B cell (primary cell): ENCODE results near the gene GIMAP1. TPM values are rescaled to one million over a fixed set of nuclear protein-coding genes. Genes with fewer than 3 reads are reported as not detected.
"Not testable (repeated sequence)": the region's sequence is repeated elsewhere in the genome, so short reads cannot be mapped to it uniquely, and the experiment has no call there.

Source experiments
- ATAC-seq: fragments of 200-7000 bp; cut with Tn5 transposase; one replicate; pipeline ENCODE4 v1.10.0; 2021; ENCODE audit warnings: low read depth, mild to moderate bottlenecking, moderate number of reproducible peaks, moderate library complexity
- CTCF ChIA-PET: fragments of 350-600 bp; sonication (Branson Sonifier 250); formaldehyde crosslinking; loops from one replicate; lab custom pipeline; 2021; ENCODE audit warnings: antibody characterized with exemption, inconsistent platforms; lab: Charles Lee
- POLR2A ChIA-PET: fragments of 350-600 bp; sonication (Branson Sonifier 250); formaldehyde crosslinking; loops from one replicate; lab custom pipeline; 2021; ENCODE audit warnings: antibody characterized with exemption; lab: Charles Lee
- DNase-seq: peaks from one replicate; pipeline ENCODE4 v3.0.0; 2013
- H2AFZ ChIP-seq: 2 replicates; pipeline ENCODE4 v1.6.1; 2012; ENCODE audit warnings: mild to moderate bottlenecking, low read depth, low read length; ENCODE audit not compliant: insufficient read depth, poor library complexity, severe bottlenecking
- H3K27ac ChIP-seq, 2 donors: 1 replicate in 1 of 2; 2 replicates in 1 of 2; pipeline ENCODE4 v1.5.1; 2012 to 2013; ENCODE audit warnings: low read length in 2 of 2, mild to moderate bottlenecking in 2 of 2, moderate library complexity in 1 of 2
- H3K27me3 ChIP-seq, 4 experiments: fragments of 200-600 bp in 1 of 4; sonication (generic) in 1 of 4; replicated peaks in 1 of 4; 1 replicate in 2 of 4; 2 replicates in 2 of 4; pipeline versions ENCODE4 v1.6.1 to v1.7.0; 2013 to 2016; ENCODE audit warnings: low read length in 3 of 4, mild to moderate bottlenecking in 2 of 4, mixed read lengths in 1 of 4, moderate library complexity in 1 of 4; ENCODE audit not compliant: insufficient read depth in 4 of 4, control insufficient read depth in 3 of 4; ENCODE audit errors: control extremely low read depth in 1 of 4
- H3K36me3 ChIP-seq, 2 experiments: replicated peaks in 1 of 2; 1 replicate in 1 of 2; 2 replicates in 1 of 2; pipeline versions ENCODE4 v1.6.1 to v1.7.1; 2013; ENCODE audit warnings: low read length in 1 of 2; ENCODE audit not compliant: insufficient read depth in 2 of 2, control insufficient read depth in 1 of 2; ENCODE audit errors: control extremely low read depth in 1 of 2, extremely low read depth in 1 of 2
- H3K4me1 ChIP-seq, 2 donors: fragments of 200-600 bp in 1 of 2; sonication (generic) in 1 of 2; 1 replicate in 1 of 2; 2 replicates in 1 of 2; pipeline versions ENCODE4 v1.5.1 to v1.6.1; 2013 to 2017; ENCODE audit warnings: low read length in 2 of 2; ENCODE audit not compliant: control insufficient read depth in 2 of 2, insufficient read depth in 2 of 2
- H3K4me2 ChIP-seq: replicated peaks from 2 replicates; pipeline ENCODE3; 2012; ENCODE audit warnings: mild to moderate bottlenecking, low read depth, low read length; ENCODE audit not compliant: poor library complexity, severe bottlenecking
- H3K4me3 ChIP-seq, 5 experiments: fragments of 200-600 bp in 1 of 5; sonication (generic) in 1 of 5; 1 replicate in 3 of 5; 2 replicates in 2 of 5; pipeline versions ENCODE4 v1.5.1 to v1.7.0; 2011 to 2016; ENCODE audit warnings: low read length in 4 of 5, mild to moderate bottlenecking in 4 of 5, low read depth in 2 of 5, control low read depth in 1 of 5, moderate library complexity in 1 of 5; ENCODE audit not compliant: insufficient read depth in 1 of 5; ENCODE audit errors: control extremely low read depth in 1 of 5, extremely low read depth in 1 of 5
- H3K79me2 ChIP-seq: fragments of 200-600 bp; sonication (generic); one replicate; pipeline ENCODE4 v1.6.0; 2016; ENCODE audit warnings: low read length; ENCODE audit not compliant: control insufficient read depth, insufficient read depth
- H3K9ac ChIP-seq: fragments of 200-600 bp; sonication (generic); 2 replicates; pipeline ENCODE4 v1.6.1; 2017; ENCODE audit warnings: mild to moderate bottlenecking, low read length, moderate library complexity
- H3K9me3 ChIP-seq, 3 donors: one replicate each; pipeline versions ENCODE4 v1.6.1 to v1.7.1; 2013; ENCODE audit warnings: low read length in 2 of 3; ENCODE audit not compliant: control insufficient read depth in 2 of 3, insufficient read depth in 1 of 3; ENCODE audit errors: control extremely low read depth in 1 of 3
- H4K20me1 ChIP-seq: 2 replicates; pipeline ENCODE4 v1.6.0; 2012; ENCODE audit warnings: mild to moderate bottlenecking, low read length; ENCODE audit not compliant: insufficient read depth, control insufficient read depth, poor library complexity, severe bottlenecking
- H3K27ac Mint-ChIP-seq: one replicate; pipeline ENCODE4 v1.8.0; 2021; ENCODE audit warnings: mixed read lengths
- H3K27me3 Mint-ChIP-seq: one replicate; pipeline ENCODE4 v1.8.0; 2021; ENCODE audit warnings: mixed read lengths
- H3K4me1 Mint-ChIP-seq: one replicate; pipeline ENCODE4 v1.8.0; 2021; ENCODE audit warnings: mixed read lengths
- H3K4me3 Mint-ChIP-seq: one replicate; pipeline ENCODE4 v1.8.0; 2021; ENCODE audit warnings: mixed read lengths
- H3K9me3 Mint-ChIP-seq: one replicate; pipeline ENCODE4 v1.8.0; 2022; ENCODE audit warnings: mixed read lengths; ENCODE audit not compliant: insufficient read depth
- EZH2 ChIP-seq: IDR thresholded peaks from 2 replicates; pipeline ENCODE4 v1.6.1; 2012; ENCODE audit warnings: borderline replicate concordance, low read depth, mild to moderate bottlenecking, moderate library complexity, low read length; ENCODE audit not compliant: insufficient read depth, poor library complexity, severe bottlenecking
- WGBS: methylation state at CpG from one replicate; pipeline ENCODE4 v1.1.5; 2013; ENCODE audit warnings: missing lambda C conversion rate; ENCODE audit not compliant: insufficient coverage; 5-methylcytosine and 5-hydroxymethylcytosine counted together
- intact Hi-C: fragments of 100-400 bp; cut with micrococcal nuclease; formaldehyde crosslinking; loops from one replicate; pipeline ENCODE4 v1.10.0; 2022
- polyA plus RNA-seq: library from polyadenylated mRNA; depleted of rRNA; stranded (reverse); fragments of >200 nt; gene quantifications from 2 replicates; pipeline ENCODE4 v1.2.3, GENCODE V29; 2012
- total RNA-seq, 2 donors: library from RNA; stranded (reverse); fragments of 120-200 nt in 1 of 2; gene quantifications; 1 replicate in 1 of 2; 2 replicates in 1 of 2; pipeline versions ENCODE4 v1.2.3 to v1.2.4, GENCODE V29; 2013 to 2022

The GIMAP1 gene
- total and polyA plus RNA-seq, 2 donors (not counting 1 experiment from before 2014, with no cell fraction given) = 0.30 to 0.63 TPM

DNA sequence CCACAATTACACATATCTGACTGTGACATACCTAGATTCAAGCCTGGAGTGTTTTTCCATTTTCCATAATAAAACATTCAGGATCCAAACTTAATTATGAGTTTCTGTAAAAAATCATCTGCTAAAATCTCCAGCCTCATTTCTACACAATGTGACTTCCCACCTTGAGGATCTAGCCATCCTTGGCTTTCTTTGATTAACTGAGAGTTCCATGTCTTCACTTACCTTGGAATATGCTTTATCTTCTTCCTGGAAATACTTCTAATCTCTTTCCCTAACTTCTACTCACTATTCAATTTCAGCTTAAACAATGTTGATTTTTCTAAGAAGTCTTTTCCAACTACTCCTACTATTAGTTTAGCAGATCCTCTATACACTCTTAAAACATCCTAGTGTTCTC lies 47.4 kb upstream of the GIMAP1 start:
- Histone ChIP-seq H3K4me1 (peaks cover 4 to 14% of the 10 kb centered on the region in 2 donors), H4K20me1 (no peaks in the 10 kb centered on the region), H3K9me3 (no peaks in the 10 kb centered on the region), H3K27me3 (no peaks in the 10 kb centered on the region), H3K27ac (no peak overlapping the region), H3K4me3 (no peak overlapping the region), H3K79me2 (no peaks in the 10 kb centered on the region), H3K9ac (no peak overlapping the region), H3K4me2 (no peak overlapping the region), H3K36me3 (no peaks in the 10 kb centered on the region), H2AFZ (no peak overlapping the region)
- CTCF ChIA-PET = no interaction called here
- Mint-ChIP-seq H3K4me1 (peaks cover 10% of the 10 kb centered on the region), H3K9me3 (peaks cover 3% of the 10 kb centered on the region), H3K27me3 (peaks cover 4% of the 10 kb centered on the region), H3K4me3 (no peak overlapping the region), H3K27ac (no peak overlapping the region)
- DNase-seq (no peak), ATAC-seq (no peak)
- intact Hi-C loops = no loop called here
- TF ChIP-seq EZH2 = no peak
- POLR2A ChIA-PET = no interaction called here

DNA sequence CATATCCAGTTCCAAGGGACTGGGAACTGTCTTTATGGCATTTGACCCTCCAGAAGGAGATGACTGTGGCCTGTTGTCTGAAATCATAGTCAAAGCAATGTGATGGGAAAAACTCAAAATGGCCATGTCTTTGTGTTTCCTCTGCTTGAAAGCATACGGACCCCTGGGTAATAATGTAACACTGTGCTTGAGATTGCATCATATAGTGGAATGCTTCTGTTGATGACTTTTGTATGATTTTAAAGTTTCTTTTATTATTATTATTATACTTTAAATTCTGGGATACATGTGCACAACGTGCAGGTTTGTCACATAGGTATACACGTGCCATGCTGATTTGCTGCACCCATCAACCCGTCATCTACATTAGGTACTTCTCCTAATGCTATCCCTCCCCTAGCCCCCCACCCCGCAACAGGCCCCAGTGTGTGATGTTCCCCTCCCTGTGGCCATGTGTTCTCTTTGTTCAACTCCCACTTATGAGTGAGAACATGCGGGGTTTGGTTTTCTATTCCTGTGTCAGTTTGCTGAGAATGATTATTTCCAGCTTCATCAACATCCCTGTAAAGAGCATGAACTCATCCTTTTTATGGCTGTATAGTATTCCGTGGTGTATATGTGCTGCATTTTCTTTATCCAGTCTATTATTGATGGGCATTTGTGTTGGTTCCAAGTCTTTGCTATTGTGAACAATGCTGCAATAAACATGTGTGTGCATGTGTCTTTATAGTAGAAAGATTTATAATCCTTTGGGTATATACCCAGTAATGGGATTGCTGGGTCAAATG lies 44.4 kb upstream of the GIMAP1 start:
- H3K4me3 ChIP-seq, intact Hi-C loops, ATAC-seq, H3K27me3 ChIP-seq, H2AFZ ChIP-seq, H4K20me1 ChIP-seq, H3K27ac Mint-ChIP-seq, H3K36me3 ChIP-seq, H3K9me3 Mint-ChIP-seq, H3K79me2 ChIP-seq, H3K9ac ChIP-seq, H3K27me3 Mint-ChIP-seq, CTCF ChIA-PET, H3K9me3 ChIP-seq, H3K4me2 ChIP-seq, DNase-seq, POLR2A ChIA-PET, H3K27ac ChIP-seq, H3K4me3 Mint-ChIP-seq: not testable (repeated sequence)
- WGBS = 100% methylated on average over 2 of the region's 7 CpGs
- peaks cover 7 to 25% of the 10 kb centered on the region in 2 donors for H3K4me1 ChIP-seq
- H3K4me1 Mint-ChIP-seq = peaks cover 17% of the 10 kb centered on the region
